ENCODE data around the gene ZNF766.

GRCh38 chr19:52274191-52274590 lies 4.8 kb downstream of the ZNF766 start:
- TF ChIP-seq SP4 (IDR thresholded peaks at IDR 0.05; ENCODE audit: low read length), result no peak
- TF ChIP-seq CTCF (IDR thresholded peaks at IDR 0.05; ENCODE audit: control extremely low read depth in 1 of 3, insufficient read depth in 1 of 3, low read depth in 1 of 3, low read length in 3 of 3), result no peak
- TF ChIP-seq POLR2AphosphoS5 (IDR thresholded peaks at IDR 0.05; ENCODE audit: low read depth, low read length), result no peak; the same call in 1 of the 2 replicates
- no peak for TF ChIP-seq JUND (IDR thresholded peaks at IDR 0.05; ENCODE audit: low read length)
- no peak for TF ChIP-seq CHD2 (IDR thresholded peaks at IDR 0.05; ENCODE audit: low read length)
- no peak for TF ChIP-seq MAX (IDR thresholded peaks at IDR 0.05)
- no peak for TF ChIP-seq POLR2A (IDR thresholded peaks at IDR 0.05; ENCODE audit: control extremely low read depth in 1 of 2, low read depth in 2 of 2, low read length in 2 of 2)

Measured in H1 (cell line).